Measurements from ENCODE around the gene ATF6. TPM values are rescaled to one million over a fixed set of nuclear protein-coding genes. Genes with fewer than 3 reads are reported as not detected.

The ATF6 gene
- total RNA-seq, 1 donor from 2014 or later: 23.6 TPM

GRCh38 chr1:161940866-161941591, 174.9 kb downstream of the ATF6 start:
- DNase-seq (ENCODE audit: low spot score): no peak

- no peak for DNase-seq (ENCODE audit: low spot score)
Observed at GRCh38 chr1:161941726-161942436, 175.8 kb downstream of the ATF6 start.

DNA sequence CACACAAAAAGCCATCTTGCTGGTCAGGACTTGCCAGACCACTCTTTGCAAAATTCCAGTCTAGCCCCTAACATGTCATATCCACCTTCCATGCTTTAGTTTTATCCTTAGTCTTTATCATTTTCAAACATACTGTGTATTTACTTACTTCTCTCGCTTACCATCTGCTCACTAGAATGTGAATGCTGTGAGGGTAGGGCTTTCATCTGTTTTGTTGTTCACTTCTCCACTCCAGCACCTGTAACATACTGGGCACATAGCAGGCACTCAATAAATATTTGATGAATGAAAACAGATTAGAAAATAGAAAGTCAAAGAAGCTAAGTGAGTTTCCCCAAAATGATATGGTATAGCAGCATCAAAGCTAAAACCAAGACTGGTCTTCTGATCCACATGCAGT, 177.6 kb downstream of the ATF6 start:
- no peak for DNase-seq (ENCODE audit: low spot score)

DNA sequence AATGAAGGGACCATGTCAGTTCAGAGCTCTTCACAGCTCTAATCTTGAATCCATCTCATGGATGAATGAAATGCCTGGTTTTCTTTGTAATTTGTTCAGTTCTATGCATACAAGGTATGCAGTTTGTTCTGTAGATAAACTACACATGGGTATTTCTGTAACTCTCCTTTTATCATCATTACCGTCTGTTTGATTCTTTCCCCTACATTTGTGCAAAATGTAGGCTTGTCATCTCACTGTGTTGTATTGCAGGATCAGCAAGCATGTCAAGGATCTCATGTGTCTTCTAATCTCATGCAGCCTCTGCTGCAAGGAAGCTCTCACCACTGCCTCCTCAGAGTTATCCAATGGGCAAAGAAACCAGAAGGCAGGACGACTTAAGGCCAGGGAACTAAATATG, 178.3 kb downstream of the ATF6 start:
- no peak for DNase-seq (ENCODE audit: low spot score)

GRCh38 chr1:161945306-161946060, 179.4 kb downstream of the ATF6 start:
- no peak for DNase-seq (ENCODE audit: low spot score)

- no peak for DNase-seq (ENCODE audit: low spot score)
Observed at GRCh38 chr1:161946071-161946987, 180.2 kb downstream of the ATF6 start.

- no peak for DNase-seq (ENCODE audit: low spot score)
Observed at GRCh38 chr1:161948435-161948834, 182.3 kb downstream of the ATF6 start.

- DNase-seq (ENCODE audit: low spot score): no peak
Observed at GRCh38 chr1:161949548-161949947, 183.4 kb downstream of the ATF6 start.

- DNase-seq (ENCODE audit: low spot score): no peak
Observed at GRCh38 chr1:161950377-161950776, 184.3 kb downstream of the ATF6 start.

DNA sequence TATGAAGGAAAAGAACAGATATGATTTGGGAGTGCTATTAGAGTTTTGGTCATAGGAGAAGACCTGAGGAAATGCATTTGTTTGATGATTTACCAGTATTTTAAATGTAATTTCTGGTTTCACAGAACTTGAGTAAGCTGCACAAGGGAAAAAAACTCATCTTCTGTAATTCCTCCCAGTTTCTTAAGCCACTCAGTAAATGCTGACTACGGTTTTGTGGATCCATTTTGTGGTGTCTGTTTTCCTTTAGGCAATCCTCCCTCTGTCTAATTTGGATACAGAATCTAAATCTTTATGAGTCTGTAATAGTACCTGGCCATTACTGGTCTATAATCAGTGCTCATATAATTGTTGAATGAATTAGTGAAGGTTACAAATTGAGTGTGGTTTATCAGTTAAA, 185.5 kb downstream of the ATF6 start:
- DNase-seq (ENCODE audit: low spot score): no peak

DNA sequence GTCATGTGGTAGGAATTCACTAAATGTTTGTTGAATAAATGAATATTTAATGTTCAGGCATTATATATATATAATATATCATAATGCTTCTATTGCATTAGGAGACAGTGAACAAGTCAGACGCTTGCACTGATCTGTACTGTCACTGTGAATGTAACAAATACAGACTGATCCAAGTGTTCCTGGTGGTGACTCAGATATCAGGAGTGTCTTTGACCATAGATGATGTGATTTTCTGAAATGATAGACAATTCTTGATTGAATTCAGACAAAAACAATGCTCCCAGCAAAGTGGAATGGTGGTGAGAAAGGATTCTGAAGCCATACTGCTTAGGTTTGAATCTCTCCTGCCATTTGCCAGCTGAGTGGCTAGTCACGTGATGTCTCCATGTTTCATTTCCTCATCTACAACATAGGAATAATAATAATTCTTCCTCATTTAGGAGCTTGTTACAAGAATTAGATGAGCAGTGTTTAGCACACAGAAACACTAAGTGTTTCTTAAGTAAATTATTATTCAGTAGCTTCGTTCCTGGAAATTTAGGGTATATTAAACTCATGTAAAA, 186.6 kb downstream of the ATF6 start:
- DNase-seq (ENCODE audit: low spot score): no peak

GRCh38 chr1:161953256-161953920, 187.3 kb downstream of the ATF6 start:
- DNase-seq (ENCODE audit: low spot score): no peak

DNA sequence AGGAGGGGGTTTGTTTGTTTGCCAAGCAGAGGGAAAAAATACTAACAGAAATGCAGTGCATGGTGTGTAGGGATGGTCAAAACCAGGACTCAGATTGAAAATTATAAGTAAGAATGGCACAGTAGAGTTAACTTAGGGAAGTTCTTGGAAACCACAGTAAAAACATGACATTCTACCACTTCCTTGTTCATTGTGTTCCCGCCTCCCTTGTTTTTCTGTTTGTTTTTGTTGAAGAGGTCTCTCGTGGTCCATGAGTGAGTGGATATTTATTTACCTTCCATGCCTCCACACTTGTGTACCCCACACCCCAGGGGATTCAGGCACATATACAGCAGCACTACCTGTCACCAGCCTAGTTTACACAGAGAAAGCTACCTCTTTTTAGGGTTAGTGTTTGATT, 187.9 kb downstream of the ATF6 start:
- no peak for DNase-seq (ENCODE audit: low spot score)

DNA sequence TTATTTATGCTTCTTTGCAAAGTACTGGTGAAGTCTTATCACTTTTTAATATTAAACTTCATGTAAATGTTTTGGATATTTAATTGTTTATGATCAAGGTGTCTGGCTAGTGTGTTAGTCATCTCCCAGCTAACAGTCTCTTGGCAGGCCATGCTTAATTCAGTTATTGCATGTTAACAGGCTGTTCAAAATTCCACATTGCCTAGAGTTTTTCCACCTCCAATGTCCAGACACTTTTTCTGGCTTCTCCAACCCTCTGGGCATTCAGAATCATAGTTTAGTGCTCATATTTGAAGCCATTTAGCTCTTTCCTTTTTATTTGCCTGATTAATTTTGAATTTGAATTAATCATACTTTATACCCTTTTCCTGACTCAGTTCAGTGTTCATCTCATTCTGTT, 188.3 kb downstream of the ATF6 start:
- DNase-seq (ENCODE audit: low spot score): no peak

GRCh38 chr1:161955606-161956005, 189.5 kb downstream of the ATF6 start:
- no peak for DNase-seq (ENCODE audit: low spot score)

- DNase-seq (ENCODE audit: low spot score): no peak
Observed at GRCh38 chr1:161956097-161956496, 190.0 kb downstream of the ATF6 start.

DNA sequence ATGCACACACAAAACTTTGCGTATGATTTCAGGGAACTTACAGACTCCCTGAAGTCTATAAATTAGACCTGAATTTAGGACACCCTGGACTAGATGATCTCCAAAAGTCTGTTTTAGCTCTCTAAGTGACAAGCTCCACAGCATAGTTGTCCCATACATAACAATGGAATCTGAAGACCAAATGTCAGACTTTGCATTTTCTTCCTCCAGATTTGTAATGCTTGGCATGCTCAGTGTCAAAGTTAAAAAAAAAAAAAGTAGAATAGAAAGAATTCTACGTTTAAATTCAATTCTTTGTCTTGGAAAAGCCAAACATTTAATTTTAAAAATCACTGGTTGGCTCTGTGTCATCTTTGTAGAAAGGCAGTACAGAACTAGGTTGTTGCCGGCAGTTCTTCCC, 190.8 kb downstream of the ATF6 start:
- no peak for DNase-seq (ENCODE audit: low spot score)

DNA sequence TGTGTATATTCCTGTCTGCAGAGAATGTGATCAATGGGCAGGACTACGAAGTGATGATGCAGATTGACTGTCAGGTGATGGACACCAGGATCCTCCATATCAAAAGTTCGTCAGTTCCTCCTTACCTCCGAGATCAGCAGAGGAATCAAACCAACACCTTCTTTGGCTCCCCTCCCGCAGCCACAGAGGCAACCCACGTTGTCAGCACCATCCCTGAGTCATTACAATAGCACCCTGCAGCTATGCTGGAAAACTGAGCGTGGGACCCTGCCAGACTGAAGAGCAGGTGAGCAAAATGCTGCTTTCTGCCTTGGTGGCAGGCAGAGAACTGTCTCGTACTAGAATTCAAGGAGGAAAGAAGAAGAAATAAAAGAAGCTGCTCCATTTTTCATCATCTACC, 192.3 kb downstream of the ATF6 start:
- no peak for DNase-seq (ENCODE audit: low spot score)

DNA sequence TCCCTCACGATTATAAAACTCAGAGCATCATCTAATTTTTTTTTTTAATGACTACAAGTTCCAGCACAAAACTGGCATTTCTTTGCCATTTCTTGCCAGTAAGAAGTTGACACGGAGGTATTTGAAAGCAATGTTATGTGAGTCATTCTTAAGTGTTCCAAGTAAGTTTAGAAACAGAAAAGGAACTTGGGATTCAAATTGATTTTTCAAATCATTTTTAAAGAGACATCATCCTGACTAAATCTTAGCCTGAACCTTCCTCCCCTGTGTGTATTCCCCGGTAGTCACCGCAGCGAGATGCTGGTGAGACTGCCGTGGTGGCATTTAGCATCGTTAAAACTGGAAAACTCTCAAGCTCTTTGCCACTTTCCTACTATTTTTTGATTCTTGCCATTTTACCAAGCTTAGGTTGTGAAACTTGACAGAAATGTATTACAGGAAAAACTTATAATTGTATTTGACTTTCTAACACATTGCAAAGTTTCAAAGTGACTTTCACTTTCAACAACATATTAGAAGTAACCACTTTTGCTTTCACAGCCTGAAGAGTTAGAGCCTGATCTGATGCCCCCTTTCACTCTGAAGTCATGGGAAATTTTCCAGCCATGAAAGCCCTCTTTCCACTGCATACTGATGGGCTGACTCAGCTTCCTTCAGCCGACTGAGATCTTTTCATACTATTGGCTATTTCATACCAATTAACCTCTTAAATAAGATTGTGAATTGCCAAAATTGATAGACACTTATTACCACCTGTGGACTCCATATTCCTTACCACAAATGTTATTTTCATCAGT, 196.2 kb downstream of the ATF6 start:
- no peak for DNase-seq (ENCODE audit: low spot score)

DNA sequence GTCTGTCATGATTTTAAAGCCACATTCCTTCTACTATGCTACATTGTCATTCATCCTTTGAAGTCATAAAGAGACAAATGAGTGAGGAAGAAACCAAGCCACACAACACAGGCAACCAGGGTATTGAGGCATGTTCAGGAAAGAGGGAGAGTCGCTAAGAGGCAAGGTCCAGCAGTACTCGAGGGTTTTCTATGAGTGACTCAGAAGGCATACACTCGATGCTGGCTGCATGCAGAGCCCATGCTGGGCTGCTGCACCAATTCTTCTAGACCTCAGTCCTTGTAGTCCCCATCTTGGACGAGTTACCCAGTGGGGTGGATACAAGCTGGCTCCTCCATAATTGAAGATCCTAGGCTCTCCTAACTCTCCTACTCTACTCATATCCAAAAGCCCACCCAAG, 199.9 kb downstream of the ATF6 start:
- DNase-seq (ENCODE audit: low spot score): no peak
